ENCODE results near the gene DIP2B.
"Not testable (repeated sequence)": the region's sequence is repeated elsewhere in the genome, so short reads cannot be mapped to it uniquely, and the experiment has no call there.

DIP2B gene

GRCh38 chr12:50521781-50522180, 17.0 kb downstream of the DIP2B start:
- not testable (repeated sequence) for DNase-seq

- no peak for DNase-seq
These were observed 19.0 kb downstream of the DIP2B start for GRCh38 chr12:50523772-50524171.

- no peak for DNase-seq
These were observed 19.8 kb downstream of the DIP2B start for GRCh38 chr12:50524621-50525020.

- no peak for DNase-seq
These were observed 20.6 kb downstream of the DIP2B start for GRCh38 chr12:50525422-50525821.

GRCh38 chr12:50527359-50527726, 22.6 kb downstream of the DIP2B start:
- DNase-seq = no peak

GRCh38 chr12:50528800-50529199, 24.0 kb downstream of the DIP2B start:
- no peak for DNase-seq

- no peak for DNase-seq
These were observed 24.6 kb downstream of the DIP2B start for GRCh38 chr12:50529345-50529744.

GRCh38 chr12:50530532-50530931, 25.7 kb downstream of the DIP2B start:
- DNase-seq = no peak

- no peak for DNase-seq
These were observed 28.4 kb downstream of the DIP2B start for GRCh38 chr12:50533203-50533584.

GRCh38 chr12:50533971-50534370, 29.2 kb downstream of the DIP2B start:
- no peak for DNase-seq

- DNase-seq = no peak
These were observed 32.2 kb downstream of the DIP2B start for GRCh38 chr12:50536831-50537537.

- no peak for DNase-seq
These were observed 32.7 kb downstream of the DIP2B start for GRCh38 chr12:50537538-50537919.

- DNase-seq = no peak
These were observed 33.4 kb downstream of the DIP2B start for GRCh38 chr12:50538182-50538581.

GRCh38 chr12:50541139-50541538, 36.4 kb downstream of the DIP2B start:
- no peak for DNase-seq

GRCh38 chr12:50542448-50542847, 37.7 kb downstream of the DIP2B start:
- no peak for DNase-seq

- not testable (repeated sequence) for DNase-seq
These were observed 38.4 kb downstream of the DIP2B start for GRCh38 chr12:50543188-50543587.

GRCh38 chr12:50545213-50545612, 40.4 kb downstream of the DIP2B start:
- DNase-seq = no peak

GRCh38 chr12:50545786-50546185, 41.0 kb downstream of the DIP2B start:
- DNase-seq = no peak

- no peak for DNase-seq
These were observed 41.9 kb downstream of the DIP2B start for GRCh38 chr12:50546441-50547318.

- no peak for DNase-seq
These were observed 43.0 kb downstream of the DIP2B start for GRCh38 chr12:50547742-50548141.

GRCh38 chr12:50549885-50550284, 45.1 kb downstream of the DIP2B start:
- no peak for DNase-seq

- no peak for DNase-seq
These were observed 45.9 kb downstream of the DIP2B start for GRCh38 chr12:50550530-50551223.

GRCh38 chr12:50551866-50552265, 47.1 kb downstream of the DIP2B start:
- DNase-seq = no peak

GRCh38 chr12:50554651-50555050, 49.9 kb downstream of the DIP2B start:
- DNase-seq = no peak

All from NK-92 treated with Interleukin-12 subunit alpha and Interleukin-12 subunit beta, amount 100 ng/mL, for 24 hours (cell line).